RWPE2 (cell line): ENCODE results near the gene ZBTB45.
"Not testable (repeated sequence)": the region's sequence is repeated elsewhere in the genome, so short reads cannot be mapped to it uniquely, and the experiment has no call there.

ENCODE experiments used
- ATAC-seq: fragments of 200-7000 bp; cut with Tn5 transposase; 3 replicates; pipeline ENCODE4 v1.9.1; 2021; ENCODE audit warnings: low read depth
- DNase-seq: peaks from one replicate; pipeline ENCODE4 v3.0.0-alpha.2; 2020; ENCODE audit warnings: low spot score
- H3K27ac ChIP-seq: fragments of 450-650 bp; 2 replicates; pipeline ENCODE4 v1.5.1; 2017; ENCODE audit warnings: mild to moderate bottlenecking; ENCODE audit not compliant: poor library complexity, severe bottlenecking
- H3K27me3 ChIP-seq: fragments of 250-450 bp; sonication (Bioruptor Pico); 2 replicates; pipeline ENCODE4 v1.5.1; 2021; ENCODE audit warnings: mild to moderate bottlenecking, moderate library complexity; ENCODE audit not compliant: insufficient read depth, poor library complexity, severe bottlenecking
- H3K36me3 ChIP-seq: fragments of 250-450 bp; sonication (Bioruptor Pico); 2 replicates; pipeline ENCODE4 v1.5.1; 2020; ENCODE audit warnings: low read depth, mild to moderate bottlenecking, moderate library complexity
- H3K4me1 ChIP-seq: fragments of 250-450 bp; sonication (Bioruptor Pico); 2 replicates; pipeline ENCODE4 v1.5.1; 2021; ENCODE audit warnings: mild to moderate bottlenecking, moderate library complexity; ENCODE audit not compliant: insufficient read depth, poor library complexity, severe bottlenecking
- H3K4me3 ChIP-seq: fragments of 250-450 bp; sonication (Bioruptor Pico); 2 replicates; pipeline ENCODE4 v1.5.1; 2021; ENCODE audit warnings: mild to moderate bottlenecking, moderate library complexity; ENCODE audit not compliant: severe bottlenecking
- H3K9me3 ChIP-seq: fragments of 250-450 bp; sonication (Bioruptor Pico); 2 replicates; pipeline ENCODE4 v1.5.1; 2021; ENCODE audit warnings: mild to moderate bottlenecking, moderate library complexity; ENCODE audit not compliant: severe bottlenecking
- TF ChIP-seq, protein P1 (sequence below): fragments of 450-650 bp; IDR thresholded peaks from one replicate; pipeline ENCODE4 v1.5.1; 2017; ENCODE audit warnings: mild to moderate bottlenecking, moderate library complexity; ENCODE audit not compliant: poor library complexity, severe bottlenecking

ZBTB45 gene

GRCh38 chr19:58513213-58513693, 6.4 kb downstream of the ZBTB45 start:
- peaks cover 6% of the 10 kb centered on the region for H3K36me3 ChIP-seq
- no peak for ATAC-seq

DNA sequence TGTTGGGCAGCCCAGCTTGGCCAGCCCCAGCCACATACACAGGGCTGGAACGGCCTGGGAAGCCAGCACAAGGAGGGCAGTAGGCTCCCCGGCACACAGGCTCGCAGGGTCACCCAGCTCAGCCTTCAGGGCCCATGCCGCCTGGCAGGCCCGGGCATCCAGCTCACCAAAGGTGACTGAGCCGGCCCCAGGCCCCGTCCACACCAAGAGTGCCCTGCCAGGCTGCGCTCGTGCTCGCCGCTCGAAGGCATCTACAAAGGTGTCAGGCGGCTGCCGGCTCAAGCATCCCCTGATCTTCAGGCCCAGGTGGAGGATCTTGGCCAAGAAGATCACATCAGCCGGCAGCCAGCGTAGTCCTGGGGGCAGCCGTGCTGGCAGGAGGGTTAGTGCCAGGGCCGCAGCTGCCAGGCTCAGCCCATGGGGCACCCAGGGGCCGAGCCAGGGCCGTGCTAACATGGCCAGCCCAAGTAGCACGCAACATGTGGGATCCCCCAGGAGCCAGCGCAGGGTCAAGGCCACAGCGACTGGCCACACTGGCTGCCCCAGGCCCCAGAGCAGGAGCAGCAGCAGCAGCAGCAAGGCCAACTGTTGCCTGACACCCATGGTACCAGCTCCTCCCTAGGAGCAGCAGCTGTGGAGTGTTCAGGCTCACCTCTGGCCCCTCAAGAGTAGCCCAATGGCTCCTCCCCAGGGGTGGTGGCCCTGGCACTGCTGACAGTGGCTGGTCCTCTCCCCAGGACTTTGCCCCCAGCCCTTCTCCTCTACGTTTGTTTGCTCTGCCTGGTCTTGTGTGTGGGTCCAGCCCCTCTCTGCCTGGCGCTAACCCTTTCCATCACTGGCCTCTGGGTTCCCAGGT, 8.0 kb downstream of the ZBTB45 start, which contains the start of gene SLC27A5:
Gene SLC27A5 (minus strand): TSS at position 640 of the 856 bp plus-strand sequence. CDS start 37 bp downstream, at position 603.
- DNase-seq: no peak
- H3K9me3 ChIP-seq: no peaks in the 10 kb centered on the region
- no peaks in the 10 kb centered on the region for H3K4me1 ChIP-seq
- ATAC-seq: 0 out of 3 replicates have a peak, but pooled peaks have one; percentile 2
- no peak within 1 kb of the TSS for H3K4me3 ChIP-seq
- H3K27me3 ChIP-seq: no peaks in the 10 kb centered on the region
- TF ChIP-seq, protein P1, sequence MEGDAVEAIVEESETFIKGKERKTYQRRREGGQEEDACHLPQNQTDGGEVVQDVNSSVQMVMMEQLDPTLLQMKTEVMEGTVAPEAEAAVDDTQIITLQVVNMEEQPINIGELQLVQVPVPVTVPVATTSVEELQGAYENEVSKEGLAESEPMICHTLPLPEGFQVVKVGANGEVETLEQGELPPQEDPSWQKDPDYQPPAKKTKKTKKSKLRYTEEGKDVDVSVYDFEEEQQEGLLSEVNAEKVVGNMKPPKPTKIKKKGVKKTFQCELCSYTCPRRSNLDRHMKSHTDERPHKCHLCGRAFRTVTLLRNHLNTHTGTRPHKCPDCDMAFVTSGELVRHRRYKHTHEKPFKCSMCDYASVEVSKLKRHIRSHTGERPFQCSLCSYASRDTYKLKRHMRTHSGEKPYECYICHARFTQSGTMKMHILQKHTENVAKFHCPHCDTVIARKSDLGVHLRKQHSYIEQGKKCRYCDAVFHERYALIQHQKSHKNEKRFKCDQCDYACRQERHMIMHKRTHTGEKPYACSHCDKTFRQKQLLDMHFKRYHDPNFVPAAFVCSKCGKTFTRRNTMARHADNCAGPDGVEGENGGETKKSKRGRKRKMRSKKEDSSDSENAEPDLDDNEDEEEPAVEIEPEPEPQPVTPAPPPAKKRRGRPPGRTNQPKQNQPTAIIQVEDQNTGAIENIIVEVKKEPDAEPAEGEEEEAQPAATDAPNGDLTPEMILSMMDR: no peak
- H3K27ac ChIP-seq: no peak within 1 kb of the TSS
- H3K36me3 ChIP-seq: peaks cover 6% of the 10 kb centered on the region

More at GRCh38 chr19:58513213-58513693, 6.4 kb downstream of the ZBTB45 start:
- H3K27me3 ChIP-seq: no peaks in the 10 kb centered on the region
- TF ChIP-seq, protein P1: no peak
- H3K9me3 ChIP-seq: no peaks in the 10 kb centered on the region
- H3K4me3 ChIP-seq: no peak overlapping the region
- H3K4me1 ChIP-seq: peaks cover 3% of the 10 kb centered on the region
- H3K27ac ChIP-seq: peak overlapping the region; percentile 47
- no peak for DNase-seq

DNA sequence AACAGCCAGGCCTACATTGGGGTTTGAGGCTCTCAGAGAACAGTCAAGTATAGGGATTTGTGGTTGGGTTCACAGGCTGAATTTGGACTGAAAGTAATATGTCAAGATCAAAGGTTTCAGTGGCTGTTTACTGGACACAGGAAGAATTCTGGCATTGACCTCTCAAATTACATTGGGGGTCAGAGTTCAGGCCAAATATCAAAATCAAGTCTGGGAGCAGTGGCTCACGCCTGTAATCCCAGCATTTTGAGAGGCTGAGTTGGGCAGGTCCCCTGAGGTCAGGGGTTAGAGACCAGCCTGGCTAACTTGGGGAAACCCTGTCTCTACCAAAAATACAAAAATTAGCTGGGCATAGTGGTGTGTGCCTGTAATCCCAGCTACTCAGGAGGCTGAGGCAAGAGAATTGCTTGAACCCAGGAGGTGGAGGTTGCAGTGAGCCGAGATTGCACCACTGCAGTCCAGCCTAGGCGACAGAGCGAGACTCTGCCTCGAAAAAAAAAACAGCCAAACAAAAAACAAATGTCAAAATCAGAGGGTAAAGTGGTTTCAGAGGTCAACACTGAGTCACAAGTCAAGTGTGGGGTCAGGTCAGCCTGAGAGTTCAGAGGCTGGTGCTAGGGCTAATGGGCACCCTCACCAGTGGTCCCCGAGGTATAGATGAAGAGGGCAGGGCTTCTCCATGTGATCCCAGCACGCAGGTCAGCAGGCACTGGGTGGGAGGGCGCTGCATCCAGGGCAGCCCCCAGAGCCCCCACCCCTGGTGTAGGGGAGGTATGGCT, 9.3 kb downstream of the ZBTB45 start:
- no peak for ATAC-seq
- Histone ChIP-seq H3K27ac (no peak overlapping the region), H3K4me3 (no peak overlapping the region), H3K27me3 (no peaks in the 10 kb centered on the region), H3K36me3 (no peaks in the 10 kb centered on the region), H3K9me3 (no peaks in the 10 kb centered on the region), H3K4me1 (no peaks in the 10 kb centered on the region)
- TF ChIP-seq, protein P1: no peak
- DNase-seq: no peak

- ATAC-seq: no peak
- TF ChIP-seq, protein P1: no peak
- Histone ChIP-seq H3K4me1 (no peaks in the 10 kb centered on the region), H3K36me3 (no peaks in the 10 kb centered on the region), H3K27ac (no peak overlapping the region), H3K27me3 (no peaks in the 10 kb centered on the region), H3K4me3 (no peak overlapping the region), H3K9me3 (no peaks in the 10 kb centered on the region)
- DNase-seq: no peak
Observed at GRCh38 chr19:58509731-58510083, 9.9 kb downstream of the ZBTB45 start.

DNA sequence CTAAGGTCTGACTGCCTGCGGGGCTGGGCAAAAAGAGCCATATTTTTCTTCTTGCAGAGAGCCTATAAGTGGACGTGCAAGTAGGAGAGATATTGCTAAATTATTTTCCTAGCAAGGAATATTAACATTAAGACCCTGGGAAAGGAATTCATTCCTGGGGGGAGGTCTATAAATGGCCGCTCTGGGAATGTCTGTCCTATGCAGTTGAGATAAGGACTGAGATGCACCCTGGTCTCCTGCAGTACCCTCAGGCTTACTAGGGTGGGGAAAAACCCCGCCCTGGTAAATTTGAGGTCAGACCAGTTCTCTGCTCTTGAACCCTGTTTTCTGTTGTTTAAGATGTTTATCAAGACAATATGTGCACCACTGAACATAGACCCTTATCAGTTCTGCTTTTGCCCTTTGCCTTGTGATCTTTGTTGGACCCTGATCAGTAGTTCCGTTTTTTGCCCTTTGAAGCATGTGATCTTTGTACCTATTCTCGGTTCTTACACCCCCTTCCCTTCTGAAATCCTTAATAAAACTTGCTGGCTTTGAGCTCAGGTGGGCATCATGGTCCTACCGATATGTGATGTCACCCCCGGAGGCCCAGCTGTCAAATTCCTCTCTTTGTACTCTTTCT, 11.9 kb downstream of the ZBTB45 start:
- not testable (repeated sequence) for H3K27me3 ChIP-seq, H3K4me1 ChIP-seq, H3K36me3 ChIP-seq, DNase-seq, ATAC-seq, H3K27ac ChIP-seq, H3K9me3 ChIP-seq, H3K4me3 ChIP-seq
